NB4 (cell line): ENCODE measurements around the gene GNPAT.

Experiments used
- DNase-seq: peaks from one replicate; pipeline ENCODE4 v3.0.0; 2010; ENCODE audit warnings: low read depth
- H3K4me3 ChIP-seq: one replicate; pipeline ENCODE4 v1.5.1; 2011; ENCODE audit warnings: mild to moderate bottlenecking, low read depth, low read length, moderate library complexity
- CTCF ChIP-seq: IDR thresholded peaks from one replicate; pipeline ENCODE4 v1.5.1; 2012; ENCODE audit warnings: low read depth, low read length
- MAX ChIP-seq: IDR thresholded peaks from 2 replicates; pipeline ENCODE4 v1.6.1; 2011; ENCODE audit warnings: low read depth, low read length
- MYC ChIP-seq: IDR thresholded peaks from 2 replicates; pipeline ENCODE4 v1.6.1; 2011; ENCODE audit warnings: low read depth, low read length
- POLR2A ChIP-seq: IDR thresholded peaks from 2 replicates; pipeline ENCODE4 v1.6.1; 2011; ENCODE audit warnings: mild to moderate bottlenecking; ENCODE audit not compliant: insufficient read length; ENCODE audit errors: extremely low read depth

GNPAT gene

DNA sequence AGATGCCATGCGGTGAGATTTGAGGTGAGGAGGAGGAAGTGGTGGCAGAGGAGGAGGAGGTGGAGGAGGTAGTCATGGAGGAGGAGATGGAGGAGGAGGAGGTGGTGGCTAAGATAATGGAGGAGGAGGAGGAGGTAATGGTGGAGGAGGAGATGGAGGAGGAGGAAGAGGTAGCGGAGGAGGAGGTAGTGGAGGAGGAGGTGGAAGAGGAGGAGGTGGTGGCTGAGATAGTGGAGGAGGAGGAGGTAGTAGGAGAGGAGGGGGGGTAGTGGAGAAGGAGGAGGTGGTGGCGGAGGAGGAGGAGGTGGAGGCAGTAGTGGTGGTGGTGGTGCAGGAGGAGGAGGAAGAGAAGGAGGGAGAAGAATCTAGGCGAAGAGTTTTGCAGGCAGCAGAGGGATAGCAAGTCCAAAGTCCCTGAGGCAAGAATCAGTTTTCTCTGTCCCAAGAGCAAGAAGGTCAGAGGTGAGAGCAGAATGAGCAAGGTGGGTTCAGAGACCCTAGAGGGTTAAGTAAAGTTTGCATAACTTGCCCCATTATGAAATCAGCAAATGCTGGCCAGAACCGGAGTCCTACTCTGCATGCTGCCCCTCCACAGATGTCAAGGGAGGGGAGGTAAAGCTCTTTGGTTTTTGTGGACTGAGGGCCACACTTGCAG, 38.9 kb upstream of the GNPAT start:
- H3K4me3 ChIP-seq: no peak overlapping the region
- TF ChIP-seq POLR2A (no peak), CTCF (no peak), MAX (no peak), MYC (no peak)
- peak; percentile 49 for DNase-seq

DNA sequence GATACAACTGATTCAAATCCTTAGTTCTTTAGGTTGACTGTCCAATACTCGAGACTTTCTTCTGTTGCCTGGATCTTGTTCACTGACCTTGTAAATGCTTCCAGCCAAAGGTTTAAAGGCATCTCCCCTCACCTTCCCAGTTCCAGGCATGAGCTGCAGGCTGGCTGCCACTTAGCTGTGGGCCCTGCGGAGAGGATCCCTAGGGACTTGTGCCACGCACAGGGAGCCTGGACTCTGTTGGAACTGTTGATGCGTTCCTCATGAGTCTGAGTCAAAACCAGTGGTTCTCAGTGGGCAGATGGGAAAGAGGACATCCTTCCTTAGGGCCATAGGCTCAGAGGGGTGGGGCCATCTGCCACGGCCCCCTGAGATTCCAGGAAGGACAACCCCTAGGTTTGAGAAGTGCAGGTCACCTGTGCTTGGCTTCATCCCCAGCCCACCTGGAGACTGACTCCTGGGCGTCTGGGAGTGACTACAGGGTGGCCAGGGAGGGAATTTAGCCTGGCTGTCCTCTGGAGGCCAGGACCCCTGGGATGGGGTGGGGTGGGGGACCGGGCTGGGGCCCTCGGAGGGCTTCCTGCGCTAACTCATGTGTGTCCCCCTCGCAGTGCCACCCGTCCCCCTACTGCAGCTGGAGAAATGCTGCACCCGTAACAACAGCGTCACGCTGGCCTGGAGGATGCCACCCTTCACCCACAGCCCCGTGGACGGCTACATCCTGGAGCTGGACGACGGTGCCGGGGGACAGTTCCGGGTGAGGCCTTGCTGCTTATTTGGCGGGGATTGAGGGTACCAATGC, 37.6 kb upstream of the GNPAT start:
- H3K4me3 ChIP-seq: no peak overlapping the region
- DNase-seq: no peak
- no peak for TF ChIP-seq MAX
- no peak for TF ChIP-seq POLR2A

DNA sequence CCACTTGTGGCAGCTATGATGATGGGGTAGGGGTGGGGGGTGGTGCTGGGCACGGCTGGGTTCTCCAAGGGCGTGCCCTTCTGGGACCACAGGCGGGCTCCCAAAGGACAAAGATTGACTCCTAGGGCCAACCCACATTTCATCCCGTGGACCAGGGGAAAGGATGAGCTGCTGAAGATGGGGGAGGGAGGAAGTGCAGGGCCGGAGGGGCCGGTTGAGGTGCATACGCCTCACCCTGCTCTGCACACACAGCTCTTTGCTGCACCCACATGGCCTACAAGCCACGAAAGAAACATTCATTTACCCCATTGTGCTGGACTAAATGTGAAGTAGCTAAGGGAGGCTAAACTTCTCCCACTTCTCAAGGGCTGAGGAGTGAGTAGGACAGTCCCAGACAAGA, 34.2 kb upstream of the GNPAT start:
- no peak overlapping the region for H3K4me3 ChIP-seq
- peak; percentile 17 for DNase-seq
- TF ChIP-seq MYC (no peak), POLR2A (no peak), CTCF (no peak), MAX (no peak)

DNA sequence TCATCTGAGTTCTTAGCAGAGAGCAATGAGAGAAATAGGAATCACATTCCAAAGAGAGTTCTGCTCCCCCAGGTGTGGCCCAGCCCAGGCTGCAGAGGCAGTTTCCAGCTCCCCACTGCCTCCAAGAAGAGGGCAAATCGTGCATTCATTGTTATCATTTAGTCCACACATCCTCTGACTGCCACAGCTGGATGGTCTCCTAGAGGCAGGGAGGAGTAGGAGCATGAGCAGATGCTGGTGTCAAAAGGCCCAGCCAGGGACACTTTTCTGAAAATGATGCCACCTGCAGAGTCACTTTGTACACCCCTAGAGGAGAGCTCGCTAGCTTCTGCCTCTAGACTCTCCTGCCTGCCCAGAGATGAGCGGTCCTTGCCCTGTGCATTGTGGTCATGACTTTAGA, 33.6 kb upstream of the GNPAT start:
- H3K4me3 ChIP-seq: no peak overlapping the region
- no peak for DNase-seq
- TF ChIP-seq MYC (no peak), POLR2A (no peak), MAX (no peak), CTCF (no peak)

GRCh38 chr1:231208980-231209379, 32.0 kb upstream of the GNPAT start:
- TF ChIP-seq MAX (no peak), POLR2A (no peak), CTCF (no peak), MYC (no peak)
- H3K4me3 ChIP-seq: no peak overlapping the region
- no peak for DNase-seq

DNA sequence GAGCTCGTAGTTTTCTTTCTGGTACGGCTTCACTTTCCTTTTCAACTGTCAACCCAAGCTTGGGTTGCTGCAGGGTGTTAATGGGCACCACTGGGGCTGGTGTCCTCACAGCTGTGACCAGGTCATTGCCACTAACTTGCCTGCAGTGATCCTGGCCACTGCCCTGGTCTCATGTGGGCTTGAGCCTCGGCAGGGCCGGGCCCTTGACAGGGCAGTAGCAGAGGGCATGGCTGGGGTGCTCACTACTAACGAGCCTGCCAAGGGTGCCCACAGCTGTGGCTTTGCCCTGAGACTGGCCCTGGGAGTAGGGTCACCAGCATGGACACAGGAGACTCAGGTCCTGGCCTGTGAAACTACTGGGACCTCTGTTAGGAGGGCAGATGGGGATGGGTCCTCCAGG, 31.5 kb upstream of the GNPAT start:
- TF ChIP-seq MAX (no peak), MYC (no peak), CTCF (no peak), POLR2A (no peak)
- H3K4me3 ChIP-seq: no peak overlapping the region
- DNase-seq: no peak
